T-helper 1 cell treated with Interleukin-12 subunit alpha and Interleukin-12 subunit beta and Interleukin-4 antibody, amounts not matched to agents 30 μg/mL and 1 μg/mL, for 36 hours (primary cell): ENCODE data around the gene LRP1B.

Source experiments
- H3K27ac Mint-ChIP-seq: one replicate; pipeline ENCODE4 v1.8.0; 2021; ENCODE audit warnings: mild to moderate bottlenecking, mixed read lengths
- H3K27me3 Mint-ChIP-seq: one replicate; pipeline ENCODE4 v1.8.0; 2021; ENCODE audit warnings: low read depth, mixed read lengths
- H3K36me3 Mint-ChIP-seq: one replicate; pipeline ENCODE4 v1.8.0; 2021; ENCODE audit warnings: low read depth, mixed read lengths
- H3K4me1 Mint-ChIP-seq: one replicate; pipeline ENCODE4 v1.8.0; 2021; ENCODE audit warnings: low read depth, mixed read lengths
- H3K4me3 Mint-ChIP-seq: one replicate; pipeline ENCODE4 v1.8.0; 2021; ENCODE audit warnings: mild to moderate bottlenecking, moderate library complexity, mixed read lengths
- H3K9me3 Mint-ChIP-seq: one replicate; pipeline ENCODE4 v1.8.0; 2021; ENCODE audit warnings: mixed read lengths

LRP1B gene

DNA sequence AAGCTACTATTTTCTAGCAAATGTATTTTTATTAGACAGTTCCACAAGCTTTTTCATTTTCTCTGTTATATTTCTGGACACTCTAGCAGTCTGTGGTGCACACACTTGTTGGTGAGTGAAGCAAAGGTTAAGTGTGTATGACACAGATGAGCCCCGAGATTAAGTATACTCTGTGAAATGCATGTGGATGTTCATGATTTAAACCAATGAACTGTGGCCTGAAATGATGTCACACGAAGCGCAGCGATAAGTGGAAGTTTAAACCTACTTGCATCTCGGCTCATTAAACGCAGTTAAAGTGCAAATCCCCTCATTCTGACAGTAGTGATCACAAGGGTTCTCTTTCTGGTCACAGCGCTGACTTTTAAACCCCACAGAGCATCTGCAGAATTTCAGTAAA lies 1861.8 kb downstream of the LRP1B start:
- H3K4me1 Mint-ChIP-seq, result no peaks in the 10 kb centered on the region
- no peaks in the 10 kb centered on the region for H3K27me3 Mint-ChIP-seq
- H3K4me3 Mint-ChIP-seq, result no peak overlapping the region
- H3K9me3 Mint-ChIP-seq, result peaks cover 2% of the 10 kb centered on the region
- no peak overlapping the region for H3K27ac Mint-ChIP-seq
- no peaks in the 10 kb centered on the region for H3K36me3 Mint-ChIP-seq

DNA sequence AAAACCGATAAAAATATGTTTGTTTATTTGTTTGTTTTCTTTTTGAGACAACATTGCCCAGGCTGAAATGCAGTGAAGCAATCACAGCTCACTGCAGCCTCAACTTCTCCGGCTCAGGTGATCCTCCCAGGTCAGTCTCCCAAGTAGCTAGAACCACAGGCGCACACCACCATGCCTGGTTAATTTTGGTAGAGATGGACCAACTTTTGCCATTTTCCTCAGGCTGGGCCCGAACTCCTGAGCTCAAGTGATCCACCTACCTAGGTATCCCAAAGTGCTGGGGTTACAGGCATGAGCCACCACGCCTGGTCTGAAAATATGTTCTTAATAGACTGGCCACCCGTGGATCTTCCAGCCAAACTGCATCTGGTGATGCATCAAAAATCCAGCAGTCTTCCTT lies 1867.9 kb downstream of the LRP1B start:
- Mint-ChIP-seq H3K4me3 (no peak overlapping the region), H3K27ac (no peak overlapping the region), H3K9me3 (peaks cover 10% of the 10 kb centered on the region), H3K4me1 (no peaks in the 10 kb centered on the region), H3K36me3 (no peaks in the 10 kb centered on the region), H3K27me3 (no peaks in the 10 kb centered on the region)

- Mint-ChIP-seq H3K27me3 (no peaks in the 10 kb centered on the region), H3K4me1 (no peaks in the 10 kb centered on the region), H3K4me3 (no peak overlapping the region), H3K27ac (no peak overlapping the region), H3K36me3 (no peaks in the 10 kb centered on the region), H3K9me3 (no peaks in the 10 kb centered on the region)
These were observed 1873.0 kb downstream of the LRP1B start for GRCh38 chr2:140257692-140258300.

DNA sequence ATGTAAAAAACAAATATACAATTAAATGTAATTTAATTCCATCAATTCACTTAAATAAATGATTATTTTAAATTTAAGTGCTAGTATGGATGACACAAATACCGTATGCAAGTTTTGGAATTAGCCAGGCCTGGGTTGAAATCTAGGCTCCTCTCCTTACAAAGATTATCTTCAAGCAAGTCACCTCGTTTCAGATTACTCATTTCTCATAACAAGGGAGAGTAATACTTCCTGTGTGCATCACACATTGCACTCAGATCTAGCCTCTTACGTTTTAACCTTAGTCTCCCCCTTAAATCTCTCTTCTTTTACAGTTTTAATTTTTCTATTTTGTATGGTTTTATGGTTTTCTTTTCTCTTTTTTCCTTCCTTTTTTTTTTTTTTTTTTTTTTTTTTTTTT lies 1874.7 kb downstream of the LRP1B start:
- H3K27me3 Mint-ChIP-seq, result no peaks in the 10 kb centered on the region
- H3K4me3 Mint-ChIP-seq, result no peak overlapping the region
- H3K27ac Mint-ChIP-seq, result no peak overlapping the region
- no peaks in the 10 kb centered on the region for H3K4me1 Mint-ChIP-seq
- H3K9me3 Mint-ChIP-seq, result no peaks in the 10 kb centered on the region
- H3K36me3 Mint-ChIP-seq, result no peaks in the 10 kb centered on the region

DNA sequence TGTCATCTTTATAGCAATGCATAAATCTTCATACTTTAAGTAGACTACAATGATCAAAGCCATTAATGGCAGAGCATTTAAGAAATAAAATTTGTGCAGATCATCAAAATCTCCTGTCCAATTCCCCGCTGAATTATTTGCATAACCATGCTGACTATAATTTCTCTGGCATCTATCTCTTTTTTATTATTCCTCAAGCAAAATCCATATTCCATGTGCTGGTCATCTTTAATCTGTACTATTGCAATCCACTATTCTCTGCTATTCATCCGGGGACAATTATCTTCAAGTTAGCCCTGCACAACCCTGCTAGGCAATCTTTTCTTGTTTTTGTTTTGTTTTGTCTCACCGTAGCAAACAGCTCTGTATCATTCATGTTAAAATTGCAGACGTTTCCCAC lies 1881.0 kb downstream of the LRP1B start:
- Mint-ChIP-seq H3K9me3 (no peaks in the 10 kb centered on the region), H3K4me3 (no peak overlapping the region), H3K27ac (no peak overlapping the region), H3K4me1 (no peaks in the 10 kb centered on the region), H3K27me3 (no peaks in the 10 kb centered on the region), H3K36me3 (no peaks in the 10 kb centered on the region)

- H3K36me3 Mint-ChIP-seq, result no peaks in the 10 kb centered on the region
- H3K27me3 Mint-ChIP-seq, result no peaks in the 10 kb centered on the region
- no peaks in the 10 kb centered on the region for H3K4me1 Mint-ChIP-seq
- H3K27ac Mint-ChIP-seq, result no peak overlapping the region
- H3K9me3 Mint-ChIP-seq, result no peaks in the 10 kb centered on the region
- H3K4me3 Mint-ChIP-seq, result no peak overlapping the region
These were observed 1882.2 kb downstream of the LRP1B start for GRCh38 chr2:140248623-140249022.

DNA sequence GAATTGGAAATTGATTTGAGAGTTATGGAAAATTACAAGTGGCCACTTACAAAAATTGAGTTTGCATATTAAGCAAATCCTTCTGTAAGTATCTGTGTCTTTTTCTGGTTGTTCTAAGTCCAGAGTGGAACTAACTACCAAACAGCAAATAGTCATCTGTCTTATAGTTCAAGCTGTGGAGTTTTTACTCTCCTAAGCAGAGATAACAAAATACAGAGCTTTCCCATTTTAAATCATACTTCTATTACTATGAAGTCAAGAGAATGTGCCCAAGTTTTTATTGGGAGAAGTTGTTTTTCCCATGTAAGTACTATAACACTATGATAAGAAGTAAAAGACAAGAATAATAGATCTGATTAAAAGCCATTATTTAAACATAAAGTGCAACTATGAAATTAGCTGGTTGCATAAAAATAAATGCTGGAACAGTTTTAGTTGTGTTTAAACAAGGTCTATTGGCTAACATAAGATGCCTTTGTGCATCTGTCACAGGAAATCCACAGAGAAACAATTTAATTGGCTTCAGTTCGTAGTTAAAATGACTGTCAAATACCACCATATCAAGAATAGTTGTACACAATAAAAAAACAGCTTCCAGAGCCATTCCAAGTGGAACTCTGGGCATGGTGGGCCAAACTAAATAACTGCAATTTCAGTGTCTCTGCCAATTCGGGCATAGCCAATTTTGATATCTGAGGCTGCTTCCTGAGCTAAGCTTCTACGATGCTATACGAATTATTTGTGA lies 1883.2 kb downstream of the LRP1B start:
- H3K9me3 Mint-ChIP-seq, result no peaks in the 10 kb centered on the region
- no peak overlapping the region for H3K4me3 Mint-ChIP-seq
- H3K27me3 Mint-ChIP-seq, result no peaks in the 10 kb centered on the region
- H3K27ac Mint-ChIP-seq, result no peak overlapping the region
- H3K4me1 Mint-ChIP-seq, result no peaks in the 10 kb centered on the region
- no peaks in the 10 kb centered on the region for H3K36me3 Mint-ChIP-seq

- Mint-ChIP-seq H3K27me3 (no peaks in the 10 kb centered on the region), H3K36me3 (no peaks in the 10 kb centered on the region), H3K4me1 (no peaks in the 10 kb centered on the region), H3K9me3 (no peaks in the 10 kb centered on the region), H3K4me3 (no peak overlapping the region), H3K27ac (no peak overlapping the region)
These were observed 1883.9 kb downstream of the LRP1B start for GRCh38 chr2:140246957-140247356.

GRCh38 chr2:140246058-140246457 lies 1884.8 kb downstream of the LRP1B start:
- no peaks in the 10 kb centered on the region for H3K27me3 Mint-ChIP-seq
- no peaks in the 10 kb centered on the region for H3K4me1 Mint-ChIP-seq
- no peak overlapping the region for H3K4me3 Mint-ChIP-seq
- H3K9me3 Mint-ChIP-seq, result no peaks in the 10 kb centered on the region
- no peaks in the 10 kb centered on the region for H3K36me3 Mint-ChIP-seq
- H3K27ac Mint-ChIP-seq, result no peak overlapping the region

DNA sequence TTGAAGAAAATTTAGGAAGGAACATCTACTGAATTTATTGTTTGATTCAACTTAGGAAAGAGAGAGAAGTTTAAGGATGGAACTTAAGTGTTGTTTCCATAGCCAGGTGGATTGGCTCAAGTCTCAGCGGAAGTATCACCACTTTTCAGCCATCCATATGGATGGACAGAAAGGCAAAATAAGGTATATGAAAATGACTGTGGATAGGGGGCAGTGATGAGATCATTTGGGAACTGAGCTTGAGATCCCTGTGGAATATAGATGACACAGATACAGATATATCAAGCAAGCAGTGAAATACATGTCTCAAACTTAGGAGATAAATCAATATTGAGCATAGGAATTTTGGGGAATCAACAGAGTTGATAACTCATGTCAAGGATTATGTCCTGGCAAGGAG lies 1887.9 kb downstream of the LRP1B start:
- Mint-ChIP-seq H3K4me3 (no peak overlapping the region), H3K4me1 (no peaks in the 10 kb centered on the region), H3K36me3 (no peaks in the 10 kb centered on the region), H3K27ac (no peak overlapping the region), H3K27me3 (no peaks in the 10 kb centered on the region), H3K9me3 (no peaks in the 10 kb centered on the region)

DNA sequence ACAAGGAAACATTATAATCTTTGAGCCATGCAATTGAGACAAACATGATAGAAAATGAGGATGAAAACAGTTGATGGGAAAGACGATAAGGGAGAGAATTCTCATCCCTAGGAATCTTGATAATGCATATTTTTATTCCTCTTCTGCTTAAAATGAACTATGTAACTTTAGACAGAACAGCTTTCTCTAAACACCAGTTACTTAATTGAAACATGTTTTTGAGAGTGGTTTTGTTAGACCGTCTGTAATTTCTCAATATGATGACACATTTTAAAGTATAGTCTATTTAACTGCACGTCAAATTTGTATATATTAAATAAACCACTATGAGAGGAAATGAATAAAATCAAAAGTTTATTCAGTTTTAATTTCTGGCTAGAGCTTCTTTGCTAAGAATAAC lies 1896.7 kb downstream of the LRP1B start:
- Mint-ChIP-seq H3K4me1 (no peaks in the 10 kb centered on the region), H3K4me3 (no peak overlapping the region), H3K27me3 (no peaks in the 10 kb centered on the region), H3K9me3 (no peaks in the 10 kb centered on the region), H3K36me3 (no peaks in the 10 kb centered on the region), H3K27ac (no peak overlapping the region)

DNA sequence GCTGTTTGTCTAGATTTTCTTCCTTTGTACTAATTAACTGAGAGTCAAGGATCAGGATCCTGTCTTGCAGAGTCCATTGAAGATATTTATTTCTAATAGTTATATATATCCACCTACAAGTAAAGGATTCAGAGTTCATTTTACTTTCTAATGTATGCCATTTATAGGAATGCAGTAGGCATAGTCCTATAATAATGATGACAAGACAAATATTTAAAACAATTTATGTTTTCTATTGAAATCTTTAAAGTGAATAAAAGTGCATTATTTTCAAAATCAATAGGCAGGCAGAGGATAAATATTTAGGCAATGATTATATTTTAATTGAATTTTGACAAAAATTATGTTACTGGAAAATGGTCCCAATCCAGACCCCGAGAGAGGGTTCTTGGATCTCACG lies 1919.9 kb downstream of the LRP1B start:
- Mint-ChIP-seq H3K27me3 (no peaks in the 10 kb centered on the region), H3K4me3 (no peak overlapping the region), H3K9me3 (peaks cover 19% of the 10 kb centered on the region), H3K4me1 (no peaks in the 10 kb centered on the region), H3K27ac (no peak overlapping the region), H3K36me3 (no peaks in the 10 kb centered on the region)

- Mint-ChIP-seq H3K36me3 (no peaks in the 10 kb centered on the region), H3K9me3 (peaks cover 13% of the 10 kb centered on the region), H3K27ac (no peak overlapping the region), H3K4me3 (no peak overlapping the region), H3K4me1 (no peaks in the 10 kb centered on the region), H3K27me3 (no peaks in the 10 kb centered on the region)
These were observed 1925.7 kb downstream of the LRP1B start for GRCh38 chr2:140205093-140205492.

DNA sequence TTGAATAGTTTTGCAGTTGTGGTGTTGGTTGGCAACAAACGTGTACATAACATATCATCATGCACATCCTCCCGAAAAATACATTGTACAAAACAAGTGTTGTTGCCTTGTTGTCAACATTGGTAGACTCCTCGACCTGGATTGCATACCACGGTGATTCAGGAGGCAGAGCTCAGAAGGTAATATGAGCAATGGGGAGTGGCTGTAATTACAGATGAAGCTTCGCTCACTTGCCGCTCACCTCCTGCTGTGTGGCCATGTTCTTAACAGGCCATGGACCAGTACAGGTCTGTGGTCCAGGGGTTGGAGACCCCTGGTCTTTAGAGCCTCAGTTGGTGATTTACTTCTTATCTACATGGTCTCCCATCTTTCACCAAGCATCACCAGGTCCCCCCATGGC lies 1927.5 kb downstream of the LRP1B start:
- Mint-ChIP-seq H3K27me3 (no peaks in the 10 kb centered on the region), H3K36me3 (no peaks in the 10 kb centered on the region), H3K4me1 (no peaks in the 10 kb centered on the region), H3K9me3 (peaks cover 13% of the 10 kb centered on the region), H3K4me3 (no peak overlapping the region), H3K27ac (no peak overlapping the region)

- Mint-ChIP-seq H3K4me3 (no peak overlapping the region), H3K27ac (no peak overlapping the region), H3K4me1 (no peaks in the 10 kb centered on the region), H3K36me3 (no peaks in the 10 kb centered on the region), H3K9me3 (peaks cover 13% of the 10 kb centered on the region), H3K27me3 (no peaks in the 10 kb centered on the region)
These were observed 1929.2 kb downstream of the LRP1B start for GRCh38 chr2:140201572-140201971.
